HG02588 (cell line): Measurements from ENCODE around the gene REM1.
"Not testable (repeated sequence)": the region's sequence is repeated elsewhere in the genome, so short reads cannot be mapped to it uniquely, and the experiment has no call there.

Experiments
- ATAC-seq: cut with Tn5 transposase; IDR thresholded peaks from one replicate; pipeline ENCODE4 v1.9.1; 2021; ENCODE audit warnings: mild to moderate bottlenecking, moderate library complexity; ENCODE audit not compliant: unreplicated experiment

REM1 gene

GRCh38 chr20:31474758-31475427 is at the start of gene REM1, which contains the start of gene DEFB124:
Gene REM1, plus strand, starts transcription at chr20:31475288. Its CDS starts 1,158 bp downstream, at chr20:31476446.
Gene DEFB124, minus strand, starts transcription at chr20:31475127. Its CDS starts 2,114 bp downstream, at chr20:31473013.
- no peak for ATAC-seq

GRCh38 chr20:31425797-31426196 is 49.3 kb upstream of the REM1 start:
- ATAC-seq = no peak

- ATAC-seq = not testable (repeated sequence)
These were observed 48.1 kb upstream of the REM1 start for GRCh38 chr20:31426891-31427551.

- not testable (repeated sequence) for ATAC-seq
These were observed 47.5 kb upstream of the REM1 start for GRCh38 chr20:31427576-31427975.

DNA sequence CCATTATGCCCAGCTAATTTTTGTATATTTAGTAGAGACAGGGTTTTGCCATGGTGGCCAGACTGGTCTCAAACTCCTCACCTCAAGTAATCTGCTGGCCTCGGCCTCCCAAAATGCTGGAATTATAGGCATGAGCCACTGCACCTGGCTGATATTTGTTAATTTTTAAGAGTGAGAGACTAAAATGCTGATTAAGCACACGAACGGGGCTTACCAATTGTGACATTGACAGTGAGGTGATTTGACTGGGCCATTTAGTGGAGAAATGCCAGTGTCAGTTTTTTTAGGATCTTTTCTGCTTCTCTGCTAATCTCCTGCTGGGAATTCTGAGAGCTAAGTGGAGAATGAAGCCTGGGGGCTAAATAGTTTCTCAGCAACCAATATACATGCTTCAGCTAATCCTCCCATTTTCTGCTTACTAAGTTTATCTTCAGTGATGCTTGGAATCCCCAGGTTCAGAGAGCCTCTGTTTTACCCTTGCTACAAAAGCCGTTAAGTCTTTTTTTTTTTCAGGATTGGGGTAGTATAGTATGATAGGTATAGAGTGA is 44.4 kb upstream of the REM1 start:
- no peak for ATAC-seq

GRCh38 chr20:31440012-31440659 is 35.0 kb upstream of the REM1 start, which contains the start of gene DEFB123:
Gene DEFB123, plus strand, starts transcription at chr20:31440632. Its CDS starts 67 bp downstream, at chr20:31440699.
- ATAC-seq = no peak

GRCh38 chr20:31446084-31446819 is 28.8 kb upstream of the REM1 start:
- ATAC-seq = no peak

- no peak for ATAC-seq
These were observed 25.3 kb upstream of the REM1 start for GRCh38 chr20:31449511-31450414.

- no peak for ATAC-seq
These were observed 22.5 kb upstream of the REM1 start for GRCh38 chr20:31452575-31452974.

DNA sequence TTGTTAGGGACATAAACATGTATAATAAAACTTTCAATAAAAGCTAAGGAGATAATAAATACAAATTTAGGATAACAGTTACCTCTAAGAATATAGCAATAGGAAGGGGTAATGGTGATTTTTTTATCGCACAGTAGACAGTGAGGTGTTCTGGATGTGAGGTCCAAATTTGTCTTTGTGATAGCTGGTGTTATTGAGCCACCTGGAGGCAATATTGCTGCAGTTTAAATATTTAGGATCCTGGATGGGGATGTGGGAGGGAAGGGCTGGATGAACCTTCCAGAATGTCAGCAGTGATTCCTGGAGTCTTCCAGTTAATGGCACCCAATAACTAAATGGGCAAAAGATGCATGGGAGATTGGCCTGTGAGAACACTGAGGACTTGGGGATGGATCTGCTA is 20.7 kb upstream of the REM1 start:
- no peak for ATAC-seq

- not testable (repeated sequence) for ATAC-seq
These were observed 4.1 kb upstream of the REM1 start for GRCh38 chr20:31470946-31471345.

- no peak for ATAC-seq
These were observed 2.4 kb upstream of the REM1 start for GRCh38 chr20:31472395-31473330.

DNA sequence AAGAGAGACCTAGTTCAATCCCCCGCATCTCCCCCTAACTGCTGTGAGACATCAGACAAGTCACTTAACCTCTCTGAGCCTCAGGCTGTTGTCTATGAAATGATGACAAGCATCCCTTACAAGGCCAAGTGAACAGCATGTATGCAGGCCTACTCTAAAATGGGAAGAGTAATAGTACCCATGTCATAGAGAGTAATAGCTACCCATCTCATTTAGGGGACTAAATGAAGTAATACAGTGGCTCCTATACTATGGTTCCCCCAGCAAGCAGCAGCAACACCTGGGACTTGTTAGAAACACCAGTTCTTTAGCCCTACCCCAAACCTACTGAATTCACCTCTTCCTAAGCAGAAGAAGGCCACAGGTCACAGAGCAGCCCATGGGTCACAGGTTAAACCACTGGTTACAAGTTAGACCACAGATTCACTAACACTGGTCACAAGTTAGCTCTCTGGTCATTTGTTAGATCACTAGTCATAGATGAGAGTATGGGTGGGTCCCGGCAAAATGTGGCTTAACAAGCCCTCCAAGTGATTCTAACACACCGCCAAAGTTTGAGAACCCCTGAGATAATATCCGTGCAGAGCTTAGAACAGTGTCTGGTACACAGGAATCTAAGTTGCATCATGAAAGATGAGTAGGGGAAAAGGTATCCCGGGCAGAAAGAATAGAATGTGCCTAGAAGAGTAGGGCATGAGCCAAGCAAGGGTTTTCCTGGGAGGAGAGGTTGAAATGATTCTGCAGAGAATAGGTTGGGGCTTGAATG is 1.6 kb upstream of the REM1 start:
- ATAC-seq = no peak

DNA sequence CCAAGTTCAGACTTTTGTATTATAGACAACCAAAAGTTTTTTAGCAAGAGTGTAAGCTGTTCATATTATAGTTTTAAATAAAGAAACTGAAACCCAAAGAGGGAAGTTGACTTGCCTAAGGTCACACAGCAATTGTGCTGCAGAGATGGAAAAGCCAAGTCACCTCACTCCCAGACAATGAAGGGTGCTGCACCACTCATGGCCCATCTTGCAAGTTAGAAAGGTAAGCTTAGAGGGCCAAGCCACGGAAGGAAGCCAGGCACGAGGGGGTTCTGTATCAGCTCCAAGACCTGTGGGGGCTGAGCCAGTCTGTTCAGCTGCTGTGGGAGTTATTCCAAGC is 1.0 kb upstream of the REM1 start:
- ATAC-seq = no peak

GRCh38 chr20:31475472-31476293 is 595 bp downstream of the REM1 start:
- no peak for ATAC-seq

- no peak for ATAC-seq
These were observed 1.2 kb downstream of the REM1 start for GRCh38 chr20:31476294-31476585.

DNA sequence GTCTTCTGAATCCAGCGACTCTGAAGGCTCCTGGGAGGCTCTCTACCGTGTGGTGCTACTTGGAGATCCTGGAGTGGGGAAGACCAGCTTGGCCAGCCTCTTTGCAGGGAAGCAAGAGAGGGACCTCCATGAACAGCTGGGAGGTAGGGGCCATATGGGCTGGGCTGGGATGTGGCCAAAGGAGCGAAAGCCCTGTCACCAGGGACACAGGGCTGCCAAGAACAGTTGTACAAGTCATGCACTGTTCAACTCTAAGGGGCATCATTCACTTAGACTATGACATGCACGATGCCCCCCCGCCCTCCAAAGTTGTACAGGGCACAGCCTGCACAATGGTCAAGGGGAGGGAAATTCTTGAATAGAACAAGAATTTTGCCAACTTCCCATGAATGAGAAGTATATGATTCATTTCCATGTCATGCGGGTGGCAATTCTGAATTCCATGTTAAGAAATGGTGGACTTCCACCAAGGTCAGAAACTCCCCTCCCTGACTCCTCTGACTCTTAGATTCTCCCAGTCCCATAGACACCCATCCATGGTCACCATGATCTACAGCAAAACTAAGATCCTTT is 1.6 kb downstream of the REM1 start:
- no peak for ATAC-seq
